Middle frontal gyrus (tissue), 1 donor: ENCODE measurements around the gene DPYSL4.

Source experiments
- DNase-seq: peaks from one replicate; pipeline ENCODE4 v3.0.0-alpha.2; 2015; ENCODE audit warnings: low spot score; ENCODE audit errors: extremely low spot score

DPYSL4 gene

DNA sequence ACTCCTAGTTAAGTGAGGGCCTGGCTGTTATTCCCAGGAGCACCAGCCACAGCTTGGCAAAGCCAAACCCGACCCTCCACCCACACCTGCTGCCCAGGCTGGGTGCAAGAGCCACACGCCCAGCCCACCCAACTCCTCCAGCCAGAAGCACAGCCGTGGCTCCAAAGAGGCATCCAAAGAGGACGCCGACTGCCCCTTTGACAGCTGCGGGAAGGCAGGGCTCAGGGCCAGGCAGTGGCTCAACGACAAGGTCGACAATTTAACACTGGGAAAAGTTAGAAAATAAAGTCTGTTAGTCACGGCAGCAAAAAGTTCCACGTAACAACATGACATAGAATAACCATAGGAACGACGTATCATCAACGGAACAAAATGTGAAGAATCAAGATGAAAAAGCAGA lies 54.3 kb downstream of the DPYSL4 start:
- DNase-seq = no peak

DNA sequence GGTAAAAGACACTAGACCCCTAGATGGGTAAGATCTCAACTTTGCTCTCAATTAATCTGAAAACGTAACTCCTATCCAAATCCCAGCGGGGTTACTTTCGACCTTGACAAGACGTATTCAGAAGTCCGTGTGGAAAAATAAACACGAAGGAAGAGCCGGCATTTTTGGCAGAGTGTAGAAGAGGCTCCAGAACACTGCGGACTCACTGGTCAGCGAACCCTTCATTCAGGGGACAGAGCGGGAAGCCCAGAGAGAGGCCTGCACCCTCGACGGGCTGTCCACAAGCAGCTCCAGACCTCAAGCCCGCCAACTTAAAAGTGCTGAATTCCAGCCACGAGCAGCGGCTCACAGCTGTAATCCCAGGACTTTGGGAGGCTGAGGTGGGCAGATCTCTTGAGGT lies 54.7 kb downstream of the DPYSL4 start:
- DNase-seq = no peak

DNA sequence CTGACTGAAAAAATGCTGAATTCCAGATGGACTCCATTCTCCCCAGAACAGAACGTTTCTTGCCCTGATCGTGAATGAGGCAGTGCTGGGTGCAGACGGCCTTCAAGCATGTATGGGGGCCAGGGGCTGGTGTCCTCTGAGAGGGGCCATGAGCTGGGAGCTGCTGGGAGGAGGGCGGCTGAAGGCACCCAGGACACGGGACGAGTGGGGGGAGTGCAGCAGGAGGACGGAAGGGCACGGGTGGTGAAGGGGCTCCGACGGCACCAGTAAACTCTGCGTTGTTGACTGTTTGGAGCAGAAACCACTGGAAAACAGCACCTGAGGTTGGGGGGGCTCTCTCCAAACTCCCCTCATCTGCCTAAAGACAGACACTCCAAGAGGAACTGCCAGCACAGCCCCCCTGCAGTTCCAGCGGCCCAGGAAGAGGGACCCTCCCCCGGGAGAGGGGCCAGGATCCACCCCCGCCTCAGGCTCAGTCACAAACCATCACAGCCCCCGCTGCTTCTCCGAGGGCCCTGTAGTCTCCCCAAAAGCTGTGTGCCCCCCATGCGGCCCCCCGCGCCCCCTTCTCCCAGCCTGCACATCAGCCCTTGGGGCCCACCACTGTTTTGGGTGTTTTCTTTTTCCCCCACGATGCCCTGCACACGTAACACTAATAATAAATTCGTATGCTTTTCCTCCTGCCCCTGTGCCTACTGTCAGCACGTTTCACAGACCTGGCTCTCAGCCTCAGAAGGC lies 55.5 kb downstream of the DPYSL4 start:
- DNase-seq = no peak

DNA sequence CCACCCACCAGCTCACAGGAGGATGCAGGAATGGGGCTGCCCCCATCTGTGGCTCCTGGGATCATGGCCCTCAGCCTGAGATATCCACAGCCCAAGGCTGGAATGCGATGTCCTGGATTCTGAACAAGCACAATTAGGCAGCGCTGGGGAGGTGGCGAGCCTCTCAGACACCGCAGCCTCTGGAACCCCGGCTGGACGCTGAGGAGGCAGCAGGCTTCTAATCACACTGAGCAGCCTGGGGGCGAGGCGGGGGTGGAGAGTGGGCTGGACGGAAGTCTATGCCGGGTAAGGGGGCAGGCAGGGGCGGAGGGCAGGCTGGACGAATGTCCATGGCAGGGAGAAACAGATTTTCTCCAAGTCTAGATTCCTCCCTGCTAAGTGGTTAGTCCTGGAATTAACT lies 56.4 kb downstream of the DPYSL4 start:
- no peak for DNase-seq

GRCh38 chr10:132243626-132244025 lies 56.9 kb downstream of the DPYSL4 start:
- no peak for DNase-seq

DNA sequence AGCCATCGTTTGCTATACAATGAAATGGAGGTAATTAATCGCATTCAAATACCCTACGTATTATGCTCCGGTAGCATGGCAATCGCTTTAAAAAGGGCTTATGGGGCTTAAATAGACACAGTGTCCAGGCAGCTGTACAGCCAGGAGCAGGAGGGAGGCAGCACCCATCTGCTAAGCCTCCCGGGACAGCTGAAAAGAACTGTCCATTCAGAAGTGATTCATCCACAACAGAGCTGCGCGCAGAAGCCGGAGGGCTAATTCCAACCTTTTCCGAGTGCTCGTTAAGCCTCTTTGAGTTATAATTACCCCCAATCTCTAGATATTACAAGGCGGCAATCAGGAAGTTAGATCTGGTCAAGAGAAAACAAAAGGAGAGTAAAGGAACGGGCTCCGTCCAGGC lies 58.3 kb downstream of the DPYSL4 start:
- no peak for DNase-seq

DNA sequence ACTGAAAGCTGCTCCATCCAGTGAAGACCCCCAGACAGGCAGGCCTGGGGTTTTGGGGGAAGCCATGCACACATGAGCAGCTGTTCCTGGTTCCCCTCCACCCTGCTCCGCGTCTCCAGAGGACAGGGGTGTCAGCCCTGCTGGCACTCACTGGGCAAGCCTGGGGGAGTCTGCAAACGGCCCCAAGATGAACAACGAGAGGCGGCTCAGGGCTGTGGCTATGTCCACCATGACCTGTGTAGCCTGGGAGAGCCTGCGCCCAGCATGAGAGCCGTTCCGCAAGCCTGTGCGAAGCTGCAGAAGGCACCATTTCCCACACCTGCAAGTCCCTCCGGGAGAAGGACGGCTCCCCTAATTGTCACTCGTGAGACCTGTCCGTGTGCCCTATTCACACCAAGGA lies 59.5 kb downstream of the DPYSL4 start:
- DNase-seq = no peak

DNA sequence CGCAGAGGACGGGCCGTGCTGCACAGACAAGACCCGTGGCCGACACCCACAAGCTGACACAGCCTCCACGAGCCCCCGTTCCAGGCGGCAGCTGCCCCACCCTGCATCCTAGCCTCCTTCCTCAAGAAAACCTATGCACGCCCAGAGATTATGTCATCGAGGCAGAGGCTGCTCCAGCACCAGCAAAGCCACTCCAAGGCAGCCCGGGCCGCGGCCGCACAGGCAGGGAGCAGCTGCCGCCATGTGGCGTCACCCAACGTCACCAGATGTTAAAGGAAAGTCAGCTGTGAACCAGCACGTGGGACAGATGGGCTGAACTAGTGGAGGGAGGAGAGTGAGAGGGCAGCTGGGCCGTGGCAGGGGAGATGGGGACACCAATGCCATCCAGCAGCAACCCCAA lies 61.2 kb downstream of the DPYSL4 start:
- DNase-seq = no peak

GRCh38 chr10:132248455-132249225 lies 61.9 kb downstream of the DPYSL4 start:
- DNase-seq = no peak

- no peak for DNase-seq
Measured at GRCh38 chr10:132249226-132249724, 62.5 kb downstream of the DPYSL4 start.

DNA sequence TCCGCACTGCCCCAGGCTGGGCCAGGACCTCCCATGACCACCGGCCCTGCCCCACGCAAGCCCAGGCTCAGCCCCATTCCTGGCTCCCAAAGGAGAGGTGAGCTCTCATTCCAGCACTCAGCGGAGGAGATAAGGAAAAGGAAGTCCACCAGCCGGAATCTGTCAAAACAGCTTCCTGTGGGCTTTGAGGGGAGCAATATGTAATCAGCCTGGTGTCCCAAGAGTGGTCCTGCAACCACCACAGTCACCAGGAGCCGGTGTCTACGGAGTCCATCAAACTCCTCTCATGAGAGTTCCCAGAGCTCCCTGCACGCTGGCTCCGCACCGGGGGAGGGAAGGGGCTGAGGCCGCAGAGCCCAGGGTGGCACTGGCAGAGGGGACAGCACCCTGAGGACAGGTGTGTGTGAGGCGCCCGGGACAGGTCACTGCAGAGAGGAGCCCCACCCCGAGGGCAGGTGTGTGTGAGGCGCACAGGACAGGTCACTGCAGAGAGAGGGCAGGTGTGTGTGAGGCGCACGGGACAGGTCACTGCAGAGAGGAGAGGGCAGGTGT lies 63.2 kb downstream of the DPYSL4 start:
- DNase-seq = no peak

GRCh38 chr10:132250481-132251475 lies 64.0 kb downstream of the DPYSL4 start:
- no peak for DNase-seq

- no peak for DNase-seq
Measured at GRCh38 chr10:132251928-132252327, 65.2 kb downstream of the DPYSL4 start.

DNA sequence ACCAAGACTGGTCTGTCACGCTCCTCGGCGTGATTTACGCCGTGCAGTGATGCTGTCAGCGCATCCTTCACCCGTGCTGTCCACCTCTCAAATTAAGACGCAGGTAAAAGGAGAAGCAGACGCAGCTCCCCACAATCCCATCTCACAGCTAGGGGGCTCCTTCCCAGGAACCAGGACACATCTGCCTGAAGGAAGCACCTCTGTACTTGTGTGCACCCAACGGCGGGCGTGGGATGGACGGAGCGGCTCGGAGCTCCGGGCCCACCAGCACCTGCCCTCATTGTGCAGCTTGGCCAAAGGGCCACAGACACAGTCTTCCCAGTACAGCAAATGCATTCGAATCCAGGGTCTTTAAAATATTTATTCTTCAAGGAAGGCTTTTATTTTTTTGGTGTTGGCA lies 65.7 kb downstream of the DPYSL4 start:
- no peak for DNase-seq

DNA sequence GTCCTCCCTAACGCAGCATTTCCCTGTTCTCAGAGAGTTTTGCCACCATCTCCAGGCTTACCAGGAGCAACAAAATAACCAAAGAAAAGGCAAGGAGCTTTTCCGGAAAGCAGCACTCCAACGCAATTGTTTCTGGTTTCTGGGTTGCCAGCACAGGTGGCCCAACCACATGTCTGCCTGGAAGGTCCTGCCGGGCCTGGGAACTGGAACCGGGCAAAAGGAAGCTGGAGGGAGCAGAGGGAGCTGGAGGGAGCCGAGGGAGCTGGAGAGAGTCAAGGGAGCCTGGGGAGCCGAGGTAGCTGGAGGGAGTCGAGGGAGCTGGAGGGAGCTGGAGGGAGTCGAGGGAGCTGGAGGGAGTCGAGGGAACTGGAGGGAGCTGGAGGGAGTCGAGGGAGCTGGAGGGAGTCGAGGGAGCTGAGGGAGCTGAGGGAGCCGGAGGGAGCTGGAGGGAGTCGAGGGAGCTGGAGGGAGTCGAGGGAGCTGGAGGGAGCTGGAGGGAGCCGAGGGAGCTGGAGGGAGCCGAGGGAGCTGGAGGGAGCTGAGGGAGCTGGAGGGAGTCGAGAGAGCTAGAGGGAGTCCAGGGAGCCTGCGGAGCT lies 66.4 kb downstream of the DPYSL4 start:
- DNase-seq = no peak

DNA sequence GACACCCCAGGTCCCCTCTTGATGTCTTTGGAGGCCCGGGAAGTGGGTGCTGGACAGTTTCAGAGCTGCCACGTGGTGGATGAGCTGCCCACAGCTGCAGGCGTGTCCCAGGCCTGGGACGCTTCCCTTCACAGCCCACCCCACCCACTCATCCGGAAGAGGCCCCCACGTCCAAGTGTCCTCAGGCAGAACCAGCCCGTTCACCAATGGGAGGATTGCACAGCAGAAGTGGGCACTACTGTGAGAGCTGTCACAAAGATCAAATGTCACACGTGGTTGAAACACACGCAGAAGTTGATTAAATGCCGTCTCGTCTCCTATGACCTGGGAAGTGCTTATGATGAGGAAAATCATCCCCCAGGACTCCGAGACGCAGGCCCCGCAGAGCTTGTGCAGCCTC lies 68.1 kb downstream of the DPYSL4 start:
- DNase-seq = no peak
